NCI-H345 treated with DMSO at 0.1 percent for 48 hours (cell line): ENCODE measurements around the gene PRR16.

Experiments used
- DNase-seq: peaks from one replicate; lab custom pipeline; 2025; ENCODE audit not compliant: unreplicated experiment; lab: John Stamatoyannopoulos, UW

The PRR16 gene

DNA sequence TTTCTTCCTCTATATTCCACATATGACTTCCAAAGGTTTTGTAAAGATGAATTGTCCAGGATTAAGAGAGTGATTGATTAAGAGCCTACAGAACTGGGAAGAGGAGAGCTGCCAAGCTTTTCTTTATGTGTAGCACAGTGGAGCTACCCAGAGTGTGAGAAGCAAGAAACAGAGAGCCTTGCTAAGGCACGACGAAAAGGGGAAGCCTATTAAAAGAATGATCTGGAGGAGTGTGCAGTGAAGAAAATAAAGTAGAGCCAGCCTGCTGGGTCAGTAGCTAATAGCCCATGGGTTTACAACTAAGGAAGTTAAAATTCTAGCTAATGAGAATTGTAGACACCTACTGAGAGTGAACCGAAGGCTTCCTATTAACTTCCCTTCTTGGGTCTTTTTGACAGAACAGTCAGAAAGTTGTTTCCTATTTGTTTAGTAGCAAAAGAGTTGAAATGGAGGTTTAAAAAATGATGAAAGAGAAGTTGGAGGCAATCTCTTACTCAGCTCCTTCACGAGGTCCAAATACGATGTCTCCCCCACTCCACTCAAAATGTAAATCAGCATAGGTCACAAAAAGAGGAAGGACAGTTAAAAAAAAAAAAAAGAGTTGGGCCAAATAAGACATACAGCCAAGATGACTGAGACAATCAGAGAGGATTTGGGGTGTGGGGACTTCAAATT lies 957 bp upstream of the PRR16 start:
- no peak for DNase-seq

DNA sequence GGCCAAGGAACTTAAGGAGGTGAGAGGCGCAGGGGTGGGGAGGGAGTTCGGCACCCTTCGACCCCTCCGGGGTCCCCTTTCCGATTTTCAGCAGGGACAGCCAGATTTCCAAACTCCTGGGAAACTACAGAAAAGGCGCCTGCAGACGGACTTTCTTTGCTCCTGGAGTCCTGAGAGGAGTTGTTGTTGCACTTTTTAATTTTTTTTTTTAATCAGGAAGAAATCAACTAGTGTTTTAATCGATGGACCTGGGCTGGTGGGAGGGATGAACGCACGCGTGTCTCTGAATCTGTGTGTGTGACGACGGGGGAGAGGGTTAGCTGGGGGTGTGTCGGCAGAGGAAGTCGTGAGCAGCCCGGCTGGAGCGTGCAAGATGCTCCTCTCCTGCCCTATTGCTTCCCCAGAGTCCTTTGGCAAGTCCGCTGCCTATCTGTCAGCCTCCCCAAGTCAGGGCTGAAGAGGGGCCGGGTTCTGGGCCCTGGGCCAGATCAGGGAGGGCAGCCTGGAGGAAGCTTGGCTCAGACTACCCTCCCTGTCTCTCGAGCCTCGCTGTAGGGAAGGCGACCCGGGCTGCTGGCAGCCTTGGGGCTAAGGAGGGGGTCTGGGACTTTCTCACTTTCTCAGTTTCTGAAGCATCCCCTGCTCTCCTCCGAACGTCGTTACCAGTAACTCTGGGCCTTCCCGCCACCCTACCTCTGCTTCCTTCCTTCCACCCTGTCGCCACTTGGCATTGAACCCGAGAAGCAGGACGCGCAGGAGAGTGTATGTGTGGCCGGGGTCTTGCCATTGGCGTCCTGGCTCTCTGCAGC lies 731 bp downstream of the PRR16 start:
- no peak for DNase-seq

DNA sequence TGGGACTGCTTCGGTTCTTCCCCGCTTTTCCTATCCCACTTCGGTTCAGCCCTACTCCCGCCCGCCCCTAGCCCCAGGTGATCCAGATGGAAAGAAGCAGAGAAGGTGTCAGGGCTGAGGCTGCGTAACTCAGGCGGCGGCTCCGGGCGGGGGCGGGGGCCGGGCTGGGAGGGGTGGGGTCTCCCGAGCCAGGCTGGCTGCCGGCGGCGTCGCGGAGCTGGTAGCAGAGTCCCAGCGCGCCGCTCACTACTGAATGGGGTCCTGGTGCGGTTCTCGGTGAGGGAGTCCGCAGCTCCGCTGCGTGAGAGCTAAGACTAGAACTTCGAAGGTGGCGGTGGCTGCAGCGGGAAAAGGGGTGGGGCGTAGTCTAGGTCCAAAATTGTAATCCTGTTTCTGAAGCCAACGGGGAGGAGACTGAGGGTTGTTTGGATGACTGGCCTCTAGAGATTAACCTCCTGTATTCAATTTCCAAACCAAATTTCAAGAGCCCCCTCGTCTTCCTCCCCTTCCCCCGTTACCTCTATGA lies 1.4 kb downstream of the PRR16 start:
- DNase-seq = no peak

DNA sequence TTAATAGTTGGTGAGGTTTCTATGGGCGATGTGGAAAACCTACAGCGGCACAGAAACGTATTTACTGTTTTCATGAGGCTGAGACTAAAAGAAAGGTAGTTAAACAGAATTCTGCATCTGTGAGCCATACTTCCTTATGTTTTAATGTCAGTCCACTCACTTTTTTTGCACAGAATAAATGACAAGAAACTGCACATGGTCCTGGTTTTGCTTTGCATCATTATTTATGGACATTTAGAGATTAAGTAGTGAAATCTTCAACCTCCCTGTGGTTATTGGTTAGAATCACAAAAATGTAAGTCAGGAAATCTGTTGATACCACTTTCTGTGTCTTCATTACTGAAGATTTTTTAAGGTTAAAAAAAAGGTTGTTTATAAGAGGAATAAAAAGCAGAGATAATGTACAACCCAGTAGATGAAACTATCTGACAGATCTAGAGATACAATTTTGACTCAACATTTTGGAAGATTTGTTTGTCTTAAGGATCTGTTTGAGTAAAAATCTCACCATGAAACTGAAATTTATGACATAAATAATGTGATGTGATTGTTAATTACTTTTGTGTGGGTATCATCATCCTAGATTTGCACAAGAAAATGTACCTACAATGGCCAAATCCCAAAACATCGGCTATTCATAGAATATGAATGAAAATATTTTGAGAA lies 2.4 kb downstream of the PRR16 start:
- no peak for DNase-seq

DNA sequence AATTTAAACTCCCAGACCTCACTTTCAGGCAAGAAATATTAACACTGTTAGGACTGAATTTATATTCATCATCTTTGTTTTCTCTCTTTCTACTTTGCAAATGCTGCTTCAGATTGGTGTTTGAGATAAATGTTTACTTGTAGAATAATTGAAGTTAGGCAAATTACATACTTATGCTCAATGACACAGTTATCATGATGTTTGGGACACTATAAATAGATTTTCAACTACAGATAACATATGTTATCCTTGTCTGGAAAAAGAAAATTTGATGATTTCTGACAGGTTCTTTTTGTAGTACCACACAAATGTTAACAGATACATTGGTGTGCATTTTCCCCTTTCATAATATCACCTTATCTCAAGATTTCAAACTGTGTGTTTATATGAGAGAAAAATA lies 7.9 kb downstream of the PRR16 start:
- DNase-seq = no peak

DNA sequence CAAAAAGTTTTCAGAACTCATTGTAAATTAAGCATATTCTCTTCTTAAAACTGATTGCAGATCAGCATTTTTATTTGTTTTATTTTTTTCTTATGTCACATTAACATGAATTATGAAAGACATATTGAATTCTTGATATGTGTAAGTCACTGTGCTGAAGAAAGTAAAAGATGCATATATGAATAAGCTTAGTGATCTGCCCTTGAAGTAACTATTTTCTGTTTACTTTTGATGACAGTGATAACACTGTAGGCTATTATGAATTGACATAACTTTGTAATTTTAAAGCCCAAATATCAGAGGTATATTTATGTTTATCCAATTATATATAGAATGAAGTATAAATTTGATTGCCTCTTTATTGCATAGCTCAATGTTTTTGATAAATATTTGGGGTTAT lies 8.8 kb downstream of the PRR16 start:
- no peak for DNase-seq

DNA sequence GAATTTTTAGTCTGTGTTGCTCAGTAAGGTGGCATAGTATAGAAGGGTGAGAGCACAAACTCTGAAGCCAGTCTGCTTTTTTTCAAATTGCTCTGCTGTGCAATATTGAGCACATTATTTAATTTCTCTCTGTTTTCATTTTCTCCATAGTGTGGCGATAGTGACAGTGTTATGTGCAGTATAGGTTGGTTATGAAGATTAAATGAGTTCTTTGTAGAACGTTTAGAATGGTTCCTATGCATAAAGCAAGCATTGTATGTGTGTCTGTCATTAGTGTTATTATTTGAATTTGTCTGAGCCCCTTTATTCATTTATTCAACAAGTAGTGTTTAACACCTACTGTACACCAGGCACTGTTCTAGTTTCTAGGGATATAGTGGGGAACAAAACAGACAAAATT lies 9.2 kb downstream of the PRR16 start:
- DNase-seq = no peak

DNA sequence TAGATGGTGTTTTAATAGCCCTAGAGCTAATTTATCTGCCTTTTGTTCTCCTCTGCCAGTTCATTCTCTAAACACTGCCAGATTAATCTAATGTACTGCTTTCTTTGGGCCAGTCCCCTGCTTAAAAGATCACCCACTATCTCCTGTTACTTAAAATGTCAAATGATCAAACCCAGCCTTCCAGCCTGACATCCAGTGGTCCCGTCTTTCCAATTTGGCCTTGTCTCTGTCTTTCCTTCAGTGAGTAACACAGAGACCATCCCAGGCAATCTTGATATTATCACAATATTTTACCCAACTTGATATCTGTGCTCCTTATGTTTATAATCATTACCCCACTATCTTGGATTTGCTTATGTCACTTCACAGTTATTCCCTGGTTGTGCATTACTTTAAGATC lies 12.0 kb downstream of the PRR16 start:
- DNase-seq = no peak

DNA sequence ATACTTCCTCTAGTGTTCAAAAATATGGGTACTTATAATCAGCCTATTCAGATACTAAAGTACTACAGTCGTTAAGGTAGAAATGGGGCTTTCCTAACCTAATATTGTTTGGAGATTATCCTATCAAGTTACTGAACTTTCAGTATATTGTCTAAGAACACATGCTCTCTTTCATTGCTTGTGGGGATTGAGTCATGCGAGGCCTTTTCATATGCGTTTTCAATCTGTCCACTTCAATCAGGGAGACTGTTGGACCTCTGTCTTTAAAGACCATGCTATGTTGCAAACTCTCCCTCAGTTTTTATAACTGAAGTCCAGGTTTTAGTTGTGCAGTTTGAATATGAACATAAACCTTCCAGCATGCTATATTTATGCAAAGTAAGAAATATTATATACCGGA lies 15.0 kb downstream of the PRR16 start:
- no peak for DNase-seq

DNA sequence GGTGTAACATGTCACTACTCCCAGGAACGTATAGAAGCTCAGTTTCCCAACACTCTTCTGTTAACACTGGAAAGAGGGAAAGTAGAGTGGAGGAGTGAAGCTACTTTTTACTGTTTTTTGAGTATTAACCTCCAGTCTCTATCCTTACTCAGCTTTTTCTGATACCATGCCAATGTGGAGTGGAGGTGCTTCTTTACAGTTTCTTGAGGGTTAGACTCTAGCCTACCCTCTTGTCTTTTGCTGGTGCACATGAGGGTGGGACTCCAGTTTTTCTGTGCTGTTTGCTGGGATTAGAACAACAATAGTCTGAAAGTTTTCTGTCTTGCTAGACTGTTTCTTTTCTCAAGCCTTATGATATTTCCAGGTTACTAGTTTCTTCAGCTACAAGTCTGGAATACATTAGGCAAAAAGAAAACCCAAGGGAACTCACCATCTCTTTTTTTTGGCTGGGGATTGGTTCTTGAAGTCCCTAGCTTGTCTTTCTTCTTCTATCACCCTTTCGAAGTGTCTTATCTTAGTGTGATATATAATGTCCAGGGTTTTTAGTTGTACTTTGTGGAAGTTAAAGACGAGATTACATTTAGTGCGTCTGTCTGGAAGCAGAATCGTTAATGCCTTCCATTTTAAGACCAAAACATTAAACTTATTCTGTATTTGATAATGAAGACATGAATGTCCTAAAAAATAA lies 35.9 kb downstream of the PRR16 start:
- DNase-seq = no peak

DNA sequence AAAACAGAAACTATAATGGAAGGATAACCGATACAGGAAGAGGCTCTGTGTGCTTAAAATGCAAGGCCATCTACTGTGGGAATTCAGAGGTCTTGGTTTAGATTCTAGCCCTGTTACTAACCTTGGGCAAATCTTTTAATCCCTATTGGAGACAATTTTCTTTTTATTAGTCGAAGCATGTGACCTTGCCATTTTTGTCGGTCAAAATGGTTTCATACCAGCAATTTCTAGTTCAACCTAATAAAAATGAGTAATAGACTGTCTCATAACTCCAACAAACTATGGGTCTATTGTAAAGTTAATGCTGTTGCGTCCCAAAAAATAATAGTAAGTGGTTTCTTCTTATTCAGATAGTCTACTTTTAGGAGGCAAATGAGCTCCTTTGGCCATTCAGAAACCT lies 38.4 kb downstream of the PRR16 start:
- DNase-seq = no peak

DNA sequence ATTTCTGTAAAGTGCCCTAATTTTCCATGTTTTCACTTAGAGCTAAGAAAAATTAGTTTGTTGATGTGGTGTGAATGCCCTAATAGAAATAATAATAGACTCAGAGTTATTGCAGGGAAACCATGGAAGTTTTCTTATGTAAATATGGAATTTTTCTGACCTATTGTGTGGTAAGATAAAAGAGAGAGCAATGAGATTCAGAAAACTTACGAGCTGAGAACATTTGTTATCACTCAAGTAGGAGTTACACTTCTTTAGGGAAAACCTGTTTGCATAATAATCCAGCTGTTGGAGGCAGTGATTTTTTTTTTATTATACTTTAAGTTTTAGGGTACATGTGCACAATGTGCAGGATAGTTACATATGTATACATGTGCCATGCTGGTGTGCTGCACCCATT lies 39.2 kb downstream of the PRR16 start:
- no peak for DNase-seq

DNA sequence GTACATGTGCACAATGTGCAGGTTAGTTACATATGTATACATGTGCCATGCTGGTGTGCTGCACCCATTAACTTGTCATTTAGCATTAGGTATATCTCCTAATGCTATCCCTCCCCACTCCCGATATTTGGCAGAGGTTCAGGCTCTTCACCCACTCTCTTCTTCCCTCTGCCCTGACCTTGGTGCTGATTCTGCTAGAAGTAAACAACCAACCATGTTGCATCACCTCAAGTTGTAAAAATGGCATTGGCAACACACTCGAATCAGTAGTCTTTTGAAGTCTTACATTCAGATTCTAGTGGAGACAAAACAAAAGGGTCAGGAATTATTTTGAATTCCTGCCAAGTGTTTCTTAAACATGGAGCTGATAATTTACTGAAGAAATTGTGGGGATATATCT lies 40.0 kb downstream of the PRR16 start:
- no peak for DNase-seq

DNA sequence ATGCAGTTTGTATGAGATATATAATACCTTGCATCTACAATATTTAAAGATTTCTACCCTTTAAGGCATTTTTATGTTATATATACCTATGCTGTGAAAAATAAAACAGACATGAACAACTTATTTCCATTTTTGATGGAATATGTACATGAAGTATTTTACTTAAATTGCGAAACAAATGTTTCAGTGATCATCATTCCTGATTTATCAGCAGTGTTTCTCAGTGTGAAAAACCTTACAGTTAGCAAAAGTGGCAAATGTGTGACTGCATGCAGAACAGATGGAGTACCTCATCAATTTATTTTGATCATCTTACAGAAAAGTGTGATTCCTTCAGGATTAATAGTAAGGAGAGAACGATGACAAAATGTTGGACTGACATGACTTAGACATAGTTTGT lies 43.1 kb downstream of the PRR16 start:
- DNase-seq = no peak

DNA sequence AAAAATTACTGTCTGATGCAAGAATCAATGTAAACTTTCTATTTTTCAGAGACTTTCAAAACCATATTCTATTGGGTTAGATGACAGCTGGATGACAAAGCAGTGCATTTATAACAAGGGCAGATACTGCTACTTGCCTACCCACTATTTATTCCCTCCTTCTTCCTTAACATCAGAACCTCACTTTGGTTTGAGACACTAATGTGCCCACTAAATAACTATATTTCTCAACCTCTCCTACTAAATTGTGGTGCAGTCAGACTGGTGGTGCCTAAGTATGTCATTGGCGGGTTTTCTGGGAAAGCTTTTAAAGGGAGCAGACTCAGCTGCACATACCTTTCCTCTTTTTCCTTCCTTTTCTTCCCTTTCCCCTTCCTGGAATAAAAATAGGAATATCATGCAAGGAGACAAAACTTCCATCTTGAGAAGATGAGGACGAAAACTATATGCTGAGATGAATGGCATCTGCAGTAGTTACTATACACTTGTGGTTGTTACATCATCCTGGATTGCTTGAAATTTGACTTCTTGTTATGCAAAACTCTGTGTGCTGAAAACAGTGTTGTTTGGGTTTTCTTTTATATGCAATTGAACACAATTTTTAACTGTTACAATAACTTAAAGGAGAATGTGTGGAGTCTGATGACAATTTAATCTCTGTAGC lies 43.8 kb downstream of the PRR16 start:
- DNase-seq = no peak

DNA sequence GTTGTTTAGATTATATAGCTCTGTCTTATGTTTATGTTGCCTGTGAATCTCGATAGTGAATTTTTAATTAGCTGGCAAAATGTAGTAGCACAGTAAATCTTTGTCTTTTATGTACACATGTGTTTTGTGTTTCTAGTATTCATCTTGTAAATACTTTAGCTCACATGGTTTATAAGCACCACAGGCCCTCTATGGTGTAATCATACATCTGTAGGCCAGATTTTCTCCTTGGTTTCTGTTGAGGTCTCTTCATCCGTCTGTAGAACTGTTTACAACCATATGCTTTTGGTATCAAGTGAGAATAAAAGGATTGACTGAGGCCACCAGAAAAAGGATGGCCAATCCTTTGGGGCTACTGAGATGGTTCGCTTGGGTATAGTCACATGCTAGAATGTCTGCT lies 45.0 kb downstream of the PRR16 start:
- no peak for DNase-seq

DNA sequence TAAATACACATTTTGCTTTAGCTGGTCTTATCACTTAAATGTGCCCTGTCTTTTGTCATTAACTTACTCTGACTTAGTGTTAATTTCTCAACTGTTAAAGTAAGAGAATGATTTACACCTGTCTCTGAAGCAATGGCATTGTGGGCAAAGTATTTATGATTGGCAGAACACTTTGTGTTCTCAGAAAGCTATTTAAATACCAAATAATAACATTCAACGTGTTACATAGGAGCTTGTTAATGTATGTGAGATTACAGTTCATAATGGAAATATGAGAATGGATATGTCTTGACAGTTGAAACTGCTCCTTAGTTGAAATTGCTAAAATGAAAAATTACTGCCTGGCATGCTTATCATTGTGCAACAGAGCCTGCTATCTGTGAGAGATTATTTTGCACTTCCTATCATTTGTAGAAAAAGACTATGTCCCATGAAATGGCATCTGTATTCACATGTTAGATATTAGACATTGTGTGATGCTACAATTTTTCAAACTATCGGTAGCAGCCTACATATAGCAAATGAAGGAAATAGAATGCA lies 46.1 kb downstream of the PRR16 start:
- no peak for DNase-seq

DNA sequence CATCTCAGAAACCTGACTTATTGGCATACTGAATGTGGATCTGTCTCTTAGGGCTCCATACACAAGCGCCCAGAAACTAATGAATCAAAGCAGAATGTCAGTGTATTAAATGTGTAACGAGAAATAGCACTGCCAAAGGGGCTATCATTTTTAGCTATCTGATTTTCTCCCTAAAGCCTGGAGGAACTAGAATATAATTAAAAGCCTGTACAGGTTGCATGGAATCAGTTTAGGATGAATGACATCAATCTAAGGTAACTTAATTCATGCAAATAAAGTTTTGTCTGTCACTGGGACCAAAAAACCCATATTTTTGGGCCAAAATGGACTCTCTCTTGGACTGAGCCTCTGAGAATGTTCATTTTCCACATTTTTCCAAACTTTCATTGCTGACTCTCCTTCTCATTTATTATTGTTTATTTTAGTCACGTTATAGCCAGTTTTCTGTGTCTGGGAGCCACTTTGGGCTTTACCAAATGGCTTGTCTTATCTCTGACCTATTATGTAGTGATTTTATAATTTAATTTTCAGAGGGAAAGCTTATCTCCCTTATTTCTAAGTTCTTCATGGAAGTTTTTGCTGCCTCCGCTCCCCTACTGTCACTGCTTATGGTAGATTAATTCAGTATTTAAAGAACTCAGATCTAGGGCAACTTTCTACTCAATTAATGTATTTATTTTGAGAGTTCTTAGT lies 47.0 kb downstream of the PRR16 start:
- DNase-seq = no peak

DNA sequence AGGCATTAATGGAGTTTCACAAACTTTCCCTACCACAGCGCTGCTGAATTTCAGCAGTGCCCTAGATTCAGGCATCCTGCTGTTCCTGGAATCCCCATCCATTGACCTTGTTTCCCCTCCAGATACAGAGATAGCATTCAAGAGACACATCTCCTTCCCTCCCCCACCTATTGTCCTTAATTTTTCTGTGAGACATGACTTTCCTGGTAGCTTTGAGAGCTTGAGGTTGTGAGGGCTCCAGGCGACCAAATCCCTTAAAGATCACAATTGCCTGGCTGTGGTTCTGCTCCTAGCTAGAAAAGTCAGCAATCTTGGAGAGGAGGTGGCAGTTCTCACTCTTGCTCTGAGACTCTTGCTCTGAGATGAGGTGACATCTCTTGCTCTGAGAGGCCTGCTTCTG lies 48.0 kb downstream of the PRR16 start:
- DNase-seq = no peak
